Renal cortex interstitium (tissue), 11 donors: ENCODE results near the gene LCN9. TPM values are rescaled to one million over a fixed set of nuclear protein-coding genes. Genes with fewer than 3 reads are reported as not detected.

Source experiments
- DNase-seq, 11 donors: peaks; one replicate each; pipeline ENCODE4 v3.0.0-alpha.2; 2013; ENCODE audit warnings: low read depth in 9 of 11, low spot score in 4 of 11; ENCODE audit errors: extremely low read depth in 1 of 11
- polyA plus RNA-seq, 3 donors: library from polyadenylated mRNA; unstranded; fragments of 120-200 nt; gene quantifications; one replicate each; pipeline ENCODE4 v1.2.1, GENCODE V29; 2013; ENCODE audit not compliant: insufficient read length in 3 of 3

Gene LCN9
- polyA plus RNA-seq, 3 donors, result not detected

- DNase-seq, result no peak
Observed at GRCh38 chr9:135708164-135708563, 45.1 kb downstream of the LCN9 start.

- DNase-seq, result no peak
Observed at GRCh38 chr9:135711391-135711790, 48.3 kb downstream of the LCN9 start.

- no peak for DNase-seq
Observed at GRCh38 chr9:135711881-135712280, 48.8 kb downstream of the LCN9 start.

- no peak for DNase-seq
Observed at GRCh38 chr9:135712613-135713295, 49.6 kb downstream of the LCN9 start.

- peak in 6 of 11 donors; percentile 13 to 51 (median 28) for DNase-seq
Observed at GRCh38 chr9:135714242-135715055, 51.3 kb downstream of the LCN9 start.

GRCh38 chr9:135715056-135715595 lies 52.0 kb downstream of the LCN9 start:
- DNase-seq, result no peak

GRCh38 chr9:135716045-135716444 lies 52.9 kb downstream of the LCN9 start:
- no peak for DNase-seq

Other genes with a start within 250 kb of the LCN9 start
- gene PPP1R26, start 183.5 kb upstream of the LCN9 start, polyA plus RNA-seq, result 10 to 100 TPM; 29.7 to 37.9 (median 33.4) TPM
- 10 to 100 TPM; 42.4 to 54.1 (median 50.4) TPM for gene MRPS2, start 162.6 kb upstream of the LCN9 start, polyA plus RNA-seq
- not detected for gene LCN1, start 141.9 kb upstream of the LCN9 start, polyA plus RNA-seq
- under 1 TPM in 1 of 3 donors, not detected in 2; 0.59 TPM for gene OBP2A, start 117.2 kb upstream of the LCN9 start, polyA plus RNA-seq
- gene PAEP, start 101.6 kb upstream of the LCN9 start, polyA plus RNA-seq, result under 1 TPM in 1 of 3 donors, not detected in 2; 0.22 TPM
- gene GLT6D1, start 23.8 kb upstream of the LCN9 start, polyA plus RNA-seq, result not detected
- not detected for gene SOHLH1, start 36.2 kb downstream of the LCN9 start, polyA plus RNA-seq
- gene KCNT1, start 38.9 kb downstream of the LCN9 start, polyA plus RNA-seq, result under 1 TPM; 0.09 to 0.24 (median 0.24) TPM
- 10 to 100 TPM; 23.4 to 26.8 (median 26.5) TPM for gene CAMSAP1, start 244.2 kb downstream of the LCN9 start, polyA plus RNA-seq